Stimulated activated CD8-positive, alpha-beta memory T cell treated with anti-CD3 and anti-CD28 coated beads, Interleukin-15, amount 100 ng/mL, for 1 hour (primary cell): ENCODE results near the gene PLPPR1.
"Not testable (repeated sequence)": the region's sequence is repeated elsewhere in the genome, so short reads cannot be mapped to it uniquely, and the experiment has no call there.

Source experiments
- DNase-seq: peaks from one replicate; pipeline ENCODE4 v3.0.0-alpha.2; 2020; ENCODE audit warnings: low read depth

PLPPR1 gene

DNA sequence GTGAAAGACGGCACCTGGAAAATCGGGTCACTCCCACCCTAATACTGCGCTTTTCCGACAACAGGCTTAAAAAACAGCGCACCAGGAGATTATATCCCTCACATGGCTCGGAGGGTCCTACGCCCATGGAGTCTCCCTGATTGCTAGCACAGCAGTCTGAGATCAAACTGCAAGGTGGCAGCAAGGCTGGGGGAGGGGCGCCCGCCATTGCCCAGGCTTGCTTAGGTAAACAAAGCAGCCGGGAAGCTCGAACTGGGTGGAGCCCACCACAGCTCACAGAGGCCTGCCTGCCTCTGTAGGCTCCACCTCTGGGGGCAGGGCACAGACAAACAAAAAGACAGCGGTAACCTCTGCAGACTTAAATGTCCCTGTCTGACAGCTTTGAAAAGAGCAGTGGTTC lies 262.5 kb downstream of the PLPPR1 start:
- not testable (repeated sequence) for DNase-seq

DNA sequence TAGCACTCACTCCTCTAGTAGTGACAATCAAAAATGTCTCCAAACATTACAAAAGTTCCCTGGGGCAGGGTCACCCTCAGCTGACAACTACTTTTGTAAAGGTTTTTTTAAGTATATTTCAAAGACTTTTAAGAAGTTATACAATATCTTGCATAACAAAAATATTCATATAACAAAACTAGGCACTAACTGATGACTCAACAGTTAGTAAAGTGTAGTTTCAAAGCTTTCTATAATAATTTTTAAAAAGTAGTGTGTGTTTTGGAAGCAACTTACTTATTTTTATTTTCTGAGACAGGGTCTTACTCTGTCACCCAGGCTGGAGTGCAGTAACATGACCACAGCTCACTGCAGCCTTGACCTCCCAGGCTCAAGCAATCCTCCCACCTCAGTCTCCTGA lies 271.4 kb downstream of the PLPPR1 start:
- no peak for DNase-seq

DNA sequence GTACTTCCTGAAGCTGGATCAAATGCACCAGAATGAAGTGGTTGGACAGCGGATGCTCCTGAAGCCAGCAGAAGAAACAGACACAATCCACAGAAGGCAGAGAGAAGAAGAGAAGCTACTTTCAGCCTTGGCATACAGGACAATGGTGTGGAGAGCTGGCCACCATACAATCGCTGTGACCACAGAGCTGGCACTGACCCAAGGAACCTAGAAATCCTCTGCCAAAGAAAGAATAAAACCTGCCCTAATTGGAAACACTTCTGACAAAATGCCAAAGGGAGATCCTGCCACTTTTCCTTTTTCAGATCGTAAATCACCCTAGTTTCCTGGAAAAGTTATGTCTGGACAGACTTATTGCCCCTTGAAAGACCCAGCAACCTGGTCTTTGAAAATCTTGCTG lies 278.5 kb downstream of the PLPPR1 start:
- DNase-seq, result no peak

DNA sequence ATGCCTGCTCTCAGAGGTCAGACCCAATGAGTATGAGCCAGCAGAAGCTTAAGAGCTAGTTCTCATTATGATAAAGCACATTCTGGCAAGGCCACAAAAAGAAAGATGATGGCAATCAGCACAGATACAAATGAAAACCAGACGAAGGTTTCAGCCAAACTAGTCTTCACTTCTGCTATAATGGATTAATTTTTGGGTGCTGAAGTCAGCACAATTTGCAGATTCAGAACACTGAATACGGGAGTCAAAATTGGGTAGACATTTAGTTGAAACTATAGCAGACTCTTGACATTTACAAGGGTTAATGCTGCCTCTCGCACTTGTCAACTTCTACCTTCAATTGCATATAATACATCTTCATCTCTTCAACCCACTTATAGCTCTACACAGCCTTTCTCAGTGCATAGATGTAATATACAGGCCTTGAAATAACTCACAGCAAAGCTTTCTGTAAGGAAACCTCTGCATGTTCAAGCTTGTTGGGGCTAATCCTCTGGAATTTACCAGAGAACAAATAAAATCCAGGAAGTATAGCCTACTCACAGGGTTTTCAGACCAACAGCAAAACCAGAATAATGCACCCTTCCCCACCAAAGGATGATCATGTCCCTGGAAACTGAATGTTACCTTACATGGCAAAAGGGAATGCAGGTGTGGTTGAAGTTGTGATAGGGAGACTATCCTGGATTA lies 279.1 kb downstream of the PLPPR1 start:
- no peak for DNase-seq

DNA sequence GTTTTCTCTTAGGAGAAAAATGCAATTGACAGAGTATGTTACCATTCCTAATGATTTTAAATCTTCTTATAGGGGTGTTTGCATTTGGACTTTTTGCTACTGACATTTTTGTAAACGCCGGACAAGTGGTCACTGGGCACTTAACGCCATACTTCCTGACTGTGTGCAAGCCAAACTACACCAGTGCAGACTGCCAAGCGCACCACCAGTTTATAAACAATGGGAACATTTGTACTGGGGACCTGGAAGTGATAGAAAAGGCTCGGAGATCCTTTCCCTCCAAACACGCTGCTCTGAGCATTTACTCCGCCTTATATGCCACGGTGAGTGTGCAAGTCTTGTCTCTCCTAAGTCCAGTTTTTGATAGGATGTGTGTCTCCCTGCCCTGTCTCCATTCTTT lies 280.6 kb downstream of the PLPPR1 start:
- no peak for DNase-seq

DNA sequence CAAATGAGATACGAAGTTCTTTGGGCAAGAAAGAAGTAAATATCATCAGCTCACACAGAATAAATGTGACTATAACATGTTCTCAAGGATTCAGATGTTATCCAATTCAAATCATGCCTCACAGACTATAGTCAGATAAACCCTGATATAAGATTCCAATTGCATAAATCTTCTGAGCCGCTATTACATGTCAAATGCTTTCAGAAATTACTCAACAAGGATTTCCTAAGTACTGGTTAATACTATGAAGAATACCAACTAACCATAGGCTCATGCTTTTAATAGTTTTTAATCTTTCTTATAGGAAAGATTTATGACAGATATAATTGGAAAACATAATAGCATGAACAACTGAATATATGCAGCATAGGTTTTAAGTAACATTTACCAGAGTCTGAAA lies 282.7 kb downstream of the PLPPR1 start:
- DNase-seq, result no peak

DNA sequence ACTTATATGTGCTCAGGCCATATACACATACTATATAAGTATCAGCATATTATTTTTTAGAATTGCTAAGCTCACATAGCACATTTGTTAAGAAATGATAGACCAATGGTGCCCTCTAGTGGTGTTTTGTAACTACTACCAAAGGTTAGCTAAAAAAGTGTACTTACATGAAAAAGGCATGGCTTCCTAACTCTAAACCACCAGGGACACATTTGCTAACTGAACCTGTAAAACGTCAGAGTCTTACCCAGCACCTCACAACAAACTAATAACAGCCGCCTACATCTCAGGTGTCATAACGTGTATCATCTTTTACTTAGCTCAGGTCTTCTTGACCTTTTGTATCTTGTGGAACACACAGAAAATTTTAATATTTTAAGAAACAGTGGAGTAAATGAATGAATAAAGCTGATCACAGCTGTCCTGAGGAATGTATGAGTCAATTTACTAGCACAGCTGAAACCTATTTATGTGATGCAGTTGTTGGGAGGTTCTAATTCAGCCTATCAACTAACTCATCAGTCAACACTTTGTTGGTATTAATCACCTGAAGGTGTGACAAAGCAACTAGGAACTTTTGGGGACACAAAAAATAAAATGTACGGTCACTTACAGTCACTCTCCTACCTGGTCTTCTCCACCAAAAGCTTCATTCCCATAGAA lies 283.4 kb downstream of the PLPPR1 start:
- no peak for DNase-seq

DNA sequence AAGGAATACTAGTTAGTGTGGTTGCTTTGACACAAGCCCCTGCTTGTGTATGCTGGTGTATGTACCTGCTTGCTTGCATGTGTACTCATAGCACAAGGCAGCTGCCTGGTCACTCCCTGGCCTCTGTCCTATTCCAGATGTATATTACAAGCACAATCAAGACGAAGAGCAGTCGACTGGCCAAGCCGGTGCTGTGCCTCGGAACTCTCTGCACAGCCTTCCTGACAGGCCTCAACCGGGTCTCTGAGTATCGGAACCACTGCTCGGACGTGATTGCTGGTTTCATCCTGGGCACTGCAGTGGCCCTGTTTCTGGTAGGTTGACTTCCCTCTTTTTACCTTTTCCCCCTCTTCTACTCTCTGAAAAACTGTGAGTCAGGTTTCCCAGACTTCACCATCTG lies 284.1 kb downstream of the PLPPR1 start:
- DNase-seq, result no peak

DNA sequence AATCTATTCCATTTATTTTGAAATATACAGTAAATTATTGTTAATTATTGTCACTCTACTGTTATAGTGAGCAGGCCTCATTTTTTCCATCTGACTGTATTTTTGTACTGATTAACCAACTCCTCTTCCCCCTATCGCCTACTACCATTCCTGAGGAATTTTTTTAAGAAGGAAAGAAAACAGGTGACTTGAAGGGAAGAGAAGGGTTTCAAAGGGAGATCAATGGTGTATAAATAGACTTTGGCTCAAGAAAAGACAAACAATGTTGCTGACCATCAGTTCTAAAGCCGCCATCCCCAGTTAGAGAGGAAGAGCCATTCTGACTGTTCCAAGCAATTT lies 286.6 kb downstream of the PLPPR1 start:
- DNase-seq, result no peak

DNA sequence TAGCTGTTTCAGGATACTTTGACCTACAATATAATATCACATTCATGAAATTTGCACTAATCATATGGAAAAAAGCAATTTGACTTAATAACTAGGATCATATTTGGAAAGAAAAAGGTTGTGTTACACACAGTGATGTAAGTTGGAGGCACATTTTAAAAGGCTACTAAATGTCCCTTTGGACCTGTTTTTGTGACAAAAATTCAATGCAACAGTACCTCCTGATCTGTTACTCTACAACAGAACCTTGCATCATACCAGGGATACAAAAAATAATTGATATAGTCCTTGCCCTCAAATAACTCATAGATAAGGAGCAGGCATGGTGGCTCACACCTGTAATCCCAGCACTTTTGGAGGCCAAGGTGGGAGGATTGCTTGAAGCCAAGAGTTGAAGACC lies 289.2 kb downstream of the PLPPR1 start:
- no peak for DNase-seq

DNA sequence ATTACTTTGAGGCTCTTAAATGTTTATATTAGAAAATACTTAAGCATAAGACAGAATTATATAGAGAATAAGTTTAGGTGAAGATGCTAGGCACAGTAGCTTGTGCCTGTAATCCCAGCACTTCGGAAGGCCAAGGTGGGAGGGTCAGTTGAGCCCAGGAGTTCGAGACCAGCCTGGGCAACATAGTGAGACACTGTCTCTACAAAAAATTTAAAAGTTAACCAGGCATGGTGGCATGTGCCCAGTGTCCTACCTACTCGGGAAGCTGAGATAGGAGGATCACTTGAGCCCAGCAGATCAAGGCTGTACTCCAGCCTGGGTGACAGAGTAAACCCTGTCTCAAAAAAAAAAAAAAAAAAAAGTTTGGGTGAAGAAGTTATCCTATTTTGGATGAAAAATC lies 294.6 kb downstream of the PLPPR1 start:
- no peak for DNase-seq

DNA sequence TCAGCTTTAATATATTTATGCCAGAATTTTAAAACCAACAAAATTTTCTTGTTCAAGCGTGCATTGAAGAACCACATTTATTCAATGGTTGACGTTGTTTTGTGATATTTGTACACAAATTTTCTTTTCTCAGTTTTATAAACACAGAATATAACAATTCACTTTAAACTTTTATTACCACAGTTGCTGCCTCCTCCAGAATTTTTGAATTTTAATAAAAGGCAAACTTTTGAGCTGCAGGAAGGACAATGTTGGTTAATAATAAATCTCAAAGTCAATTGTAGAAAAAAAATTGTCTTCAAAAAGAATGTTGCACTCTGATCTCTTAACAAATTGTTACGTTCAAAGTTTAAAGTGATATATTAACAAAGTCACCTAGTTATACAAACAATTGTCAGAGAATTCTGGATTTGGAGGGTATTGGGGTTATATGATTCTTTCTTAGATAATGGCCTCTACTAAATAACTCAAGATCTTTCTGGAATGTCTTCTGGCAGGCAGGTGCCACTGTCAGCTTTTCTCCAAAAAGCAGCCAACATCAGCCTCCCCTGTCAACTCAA lies 295.8 kb downstream of the PLPPR1 start:
- DNase-seq, result no peak

DNA sequence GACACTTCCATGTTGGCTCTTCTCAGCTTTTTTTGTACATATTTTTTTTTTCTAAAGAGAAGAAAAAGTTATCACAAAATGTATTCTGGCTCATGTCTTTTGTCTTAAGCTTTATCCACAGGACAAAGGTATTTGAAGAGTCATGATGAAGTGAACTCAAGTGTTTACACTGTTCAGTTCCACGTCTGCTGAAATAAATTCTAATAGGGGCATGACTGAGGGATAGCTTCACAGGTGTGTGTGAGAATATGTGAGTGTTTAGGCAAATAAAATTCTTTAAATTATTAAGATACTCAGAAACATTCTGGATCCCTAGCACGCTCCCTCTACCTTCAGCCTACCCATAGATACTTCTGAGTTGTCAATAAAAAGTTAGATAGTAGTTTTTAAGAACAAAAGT lies 296.5 kb downstream of the PLPPR1 start:
- no peak for DNase-seq

DNA sequence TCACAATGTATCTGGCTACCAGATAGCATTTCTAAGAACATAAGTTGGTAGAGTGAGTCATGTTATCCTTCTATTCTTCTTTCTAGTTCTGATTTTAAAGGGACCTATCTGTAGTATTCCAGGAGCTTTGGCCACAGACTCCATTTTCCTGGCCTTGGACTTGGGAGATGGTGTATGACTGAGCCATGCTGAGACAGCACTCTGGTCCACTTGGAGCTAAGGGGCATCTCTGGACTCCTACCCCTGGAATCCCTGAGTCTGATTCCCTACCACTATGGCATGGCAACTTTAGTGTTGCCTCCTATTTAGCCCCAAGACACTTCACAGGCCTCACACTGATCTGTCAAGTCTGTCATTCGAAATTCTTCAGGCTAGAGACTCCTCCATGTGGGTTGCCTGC lies 297.5 kb downstream of the PLPPR1 start:
- DNase-seq, result no peak

DNA sequence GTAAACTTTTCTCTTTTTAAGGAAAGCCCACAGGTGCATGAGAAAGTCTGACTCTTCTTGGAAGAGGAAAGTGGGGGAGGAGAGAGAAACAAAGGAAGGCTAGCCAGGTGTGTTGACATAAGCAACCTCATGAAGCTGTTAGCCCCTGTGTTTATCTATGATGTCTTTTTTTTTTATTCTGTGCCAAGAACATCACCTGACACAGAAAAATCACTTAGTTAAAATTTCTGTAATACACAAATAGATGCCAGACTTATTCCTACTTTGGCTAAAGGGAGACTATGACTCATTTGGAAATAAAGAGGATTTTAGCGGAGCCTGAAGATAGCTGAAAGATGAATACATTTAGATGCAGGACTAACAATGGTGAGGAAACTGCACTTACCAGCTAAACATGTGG lies 298.0 kb downstream of the PLPPR1 start:
- DNase-seq, result no peak

DNA sequence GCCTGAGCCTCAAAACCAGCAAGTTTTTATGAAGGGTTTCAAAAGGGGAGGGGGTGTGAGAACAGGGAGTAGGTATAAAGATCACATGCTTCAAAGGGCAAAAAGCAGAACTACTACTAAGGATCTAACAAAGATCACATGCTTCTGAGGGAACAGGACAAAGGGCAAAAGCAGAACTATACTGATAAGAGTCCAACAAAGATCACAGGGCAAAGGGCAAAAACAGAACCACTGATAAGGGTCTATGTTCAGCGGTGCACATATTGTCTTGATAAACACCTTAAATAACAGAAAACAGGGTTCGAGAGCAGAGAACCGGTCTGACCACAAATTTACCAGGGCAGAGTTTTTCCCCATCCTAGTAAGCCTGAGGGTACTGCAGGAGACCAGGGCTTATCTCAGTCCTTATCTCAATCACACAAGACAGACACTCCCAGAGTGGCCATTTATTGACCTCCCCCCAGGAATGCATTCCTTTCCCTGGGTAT lies 298.9 kb downstream of the PLPPR1 start:
- DNase-seq, result not testable (repeated sequence)

DNA sequence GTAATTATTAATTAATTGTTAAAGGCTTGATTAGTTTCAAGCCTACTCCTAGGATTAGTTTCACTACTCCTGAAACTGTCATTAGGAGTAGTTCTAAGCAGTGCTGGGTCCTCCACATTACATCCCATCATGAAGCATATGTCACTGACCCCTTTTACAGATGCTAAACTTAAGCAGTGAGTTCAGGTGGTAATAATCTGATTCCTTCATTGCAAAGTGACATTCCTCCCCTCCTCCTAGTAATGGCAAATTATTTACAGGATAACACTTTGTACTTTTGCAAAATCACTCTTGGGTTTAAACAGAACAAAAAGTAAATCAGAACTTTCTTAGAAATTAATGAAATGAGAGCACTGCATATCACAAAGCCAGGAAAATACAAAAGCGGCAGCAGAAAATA lies 303.8 kb downstream of the PLPPR1 start:
- no peak for DNase-seq

DNA sequence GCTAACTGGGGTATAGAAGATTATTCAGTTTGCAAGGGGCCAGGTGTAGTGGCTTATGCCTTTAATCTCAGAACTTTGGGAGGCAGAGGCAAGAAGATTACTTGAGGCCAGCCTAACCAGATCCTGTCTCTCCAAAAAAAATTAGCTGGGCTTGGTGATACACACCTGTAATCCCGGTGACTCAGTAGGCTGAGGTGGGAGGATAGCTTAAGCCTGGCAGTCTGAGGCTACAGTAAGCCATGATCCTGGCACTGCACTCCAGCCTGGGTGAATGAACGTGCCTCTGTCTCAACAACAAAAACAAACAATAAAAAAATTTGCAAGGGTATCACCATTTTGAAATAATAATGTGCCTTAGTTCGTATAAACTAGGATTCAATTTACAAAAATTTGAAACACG lies 305.0 kb downstream of the PLPPR1 start:
- DNase-seq, result no peak

DNA sequence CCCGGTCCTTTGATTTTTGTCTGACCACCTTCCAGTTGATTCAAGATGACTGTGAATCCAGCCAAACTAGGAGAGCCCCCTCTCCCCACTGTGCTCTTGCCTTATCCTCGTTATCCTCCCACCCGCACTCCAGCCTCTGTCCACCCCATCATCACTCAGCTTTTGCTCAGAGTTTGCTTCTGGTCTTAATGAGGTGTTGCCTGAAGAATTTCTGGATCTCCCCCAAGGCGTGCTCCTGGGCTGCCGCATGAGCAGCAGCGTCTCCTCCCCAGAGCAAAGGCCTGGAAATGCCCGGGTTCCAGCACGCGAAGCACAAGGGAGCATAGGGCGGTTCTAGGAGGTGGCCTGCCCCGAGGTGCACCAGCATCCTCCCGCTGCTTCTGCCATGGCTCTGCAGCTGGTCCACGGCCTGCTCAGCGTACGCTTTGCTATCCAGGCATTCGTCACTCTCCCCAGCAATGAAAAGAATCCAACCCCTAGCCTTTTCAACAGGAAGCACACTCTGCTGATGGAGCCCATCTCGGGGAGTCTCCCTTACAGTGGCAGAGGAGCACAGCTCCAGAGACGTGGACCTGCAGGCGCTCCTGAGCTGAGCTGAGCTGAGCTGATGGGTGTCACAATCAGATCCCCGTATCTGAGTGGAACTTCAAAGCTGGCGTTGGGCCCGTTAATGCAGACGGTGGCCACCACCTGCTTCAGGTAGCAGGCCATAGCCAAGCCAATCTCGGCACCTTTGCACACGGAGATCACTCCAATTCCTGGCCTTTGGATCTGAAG lies 305.6 kb downstream of the PLPPR1 start:
- no peak for DNase-seq

DNA sequence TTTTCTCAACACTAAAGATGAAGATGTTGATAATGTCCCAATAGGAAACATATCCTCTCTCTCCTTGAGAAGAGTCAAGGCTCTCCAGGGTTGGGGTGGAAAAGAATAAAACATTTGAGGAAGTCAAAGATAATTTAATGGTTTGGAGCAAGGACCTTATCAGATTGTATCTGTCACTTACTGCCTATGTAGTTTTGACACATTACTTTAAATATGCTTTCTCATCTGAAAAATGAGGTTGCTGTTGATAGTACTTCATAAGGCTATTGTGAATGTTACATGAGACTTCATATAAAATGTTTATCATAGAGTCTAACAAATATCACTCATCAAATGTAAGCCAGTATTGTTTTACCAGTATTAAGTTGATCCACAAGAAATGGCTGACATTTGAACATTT lies 307.6 kb downstream of the PLPPR1 start:
- no peak for DNase-seq

DNA sequence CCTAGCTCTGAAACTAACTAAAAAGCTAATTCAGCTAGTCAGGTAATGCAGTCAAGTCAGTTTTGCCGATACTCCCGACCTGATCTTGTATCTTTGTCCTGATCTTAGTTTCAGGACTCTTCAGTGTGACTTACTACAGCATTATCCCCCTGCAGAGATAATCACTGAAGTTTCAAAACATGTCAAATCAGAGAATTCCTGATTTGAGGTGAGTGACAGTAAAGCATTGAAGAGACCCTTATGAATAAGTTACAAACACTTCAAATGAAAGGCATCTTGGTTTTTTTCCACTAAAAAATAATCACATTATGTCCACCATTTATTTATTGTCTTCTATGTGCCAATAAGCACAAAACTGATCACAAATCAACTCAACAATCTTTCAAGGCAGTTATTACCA lies 308.7 kb downstream of the PLPPR1 start:
- DNase-seq, result no peak

DNA sequence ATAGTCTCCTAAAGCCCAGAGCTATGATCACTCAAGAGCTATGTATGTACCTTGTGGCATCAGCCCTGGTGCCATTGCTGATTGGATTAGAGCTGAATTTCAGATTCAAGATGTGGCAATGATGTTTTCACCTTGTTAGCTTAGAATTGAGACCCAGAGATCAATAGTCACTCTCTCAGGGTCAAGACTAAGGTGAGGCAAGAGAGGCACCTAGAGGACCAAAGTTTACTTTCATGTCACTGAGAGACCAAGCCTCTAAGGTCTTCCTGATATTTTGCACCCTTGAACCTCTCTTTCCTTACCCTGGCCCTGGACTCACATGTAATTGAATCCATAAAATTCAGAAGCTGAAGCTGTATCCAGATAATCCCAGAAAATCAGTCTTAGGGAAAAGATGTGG lies 313.4 kb downstream of the PLPPR1 start:
- no peak for DNase-seq

DNA sequence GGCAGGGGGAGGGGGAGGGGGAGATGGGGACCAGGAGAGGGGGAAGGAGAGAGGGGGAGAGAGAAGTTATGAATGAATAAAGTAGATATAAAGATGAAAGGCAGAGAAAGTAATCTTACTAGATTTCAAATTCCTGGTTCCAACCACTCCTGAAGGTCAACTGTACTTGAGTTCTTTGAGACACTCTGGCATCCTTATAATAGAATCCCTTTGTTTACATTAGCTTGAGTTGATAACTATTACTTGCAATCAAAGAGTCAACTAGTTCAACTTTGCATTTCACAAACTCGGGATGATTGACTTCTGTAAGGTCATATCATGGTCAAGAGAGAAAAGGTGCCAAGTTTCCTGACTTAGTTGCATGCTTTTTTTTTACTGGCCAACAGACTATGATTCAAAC lies 314.1 kb downstream of the PLPPR1 start:
- DNase-seq, result no peak
